ENCODE data around the gene UBR2. TPM values are rescaled to one million over a fixed set of nuclear protein-coding genes. Genes with fewer than 3 reads are reported as not detected.
"Not testable (repeated sequence)": the region's sequence is repeated elsewhere in the genome, so short reads cannot be mapped to it uniquely, and the experiment has no call there.

UBR2 gene
- total RNA-seq, 1 experiment from 2014 or later = 28.4 TPM

GRCh38 chr6:42729731-42730130 lies 165.9 kb downstream of the UBR2 start:
- H3K27ac ChIP-seq (ENCODE audit: low read length) = no peak overlapping the region
- no peak overlapping the region for H2AFZ ChIP-seq (ENCODE audit: low read length)
- no peak overlapping the region for H3K4me3 ChIP-seq (ENCODE audit: low read length)
- no peaks in the 10 kb centered on the region for H3K9me2 ChIP-seq (replicated peaks; ENCODE audit: insufficient read depth, low read length)
- H3K4me1 ChIP-seq (ENCODE audit: low read length) = peaks cover 17% of the 10 kb centered on the region
- no peaks in the 10 kb centered on the region for H4K20me1 ChIP-seq (ENCODE audit: insufficient read depth, low read depth, low read length)
- H3K79me2 ChIP-seq (ENCODE audit: low read length) = no peaks in the 10 kb centered on the region
- H3K4me2 ChIP-seq (ENCODE audit: low read depth, low read length, poor library complexity, severe bottlenecking) = no peak overlapping the region
- no peaks in the 10 kb centered on the region for H3K9me3 ChIP-seq (ENCODE audit: low read length)
- no peaks in the 10 kb centered on the region for H3K36me3 ChIP-seq (ENCODE audit: insufficient read depth, low read length)
- H3K27me3 ChIP-seq (ENCODE audit: low read length) = no peaks in the 10 kb centered on the region
- H3K9ac ChIP-seq (ENCODE audit: low read length) = no peak overlapping the region
- DNase-seq = no peak

GRCh38 chr6:42733867-42734481 lies 170.1 kb downstream of the UBR2 start:
- H3K9ac ChIP-seq (ENCODE audit: low read length); H3K9me3 ChIP-seq (ENCODE audit: low read length): not testable (repeated sequence)

GRCh38 chr6:42735976-42736375 lies 172.1 kb downstream of the UBR2 start:
- Histone ChIP-seq H4K20me1 (ENCODE audit: insufficient read depth, low read depth, low read length) (no peaks in the 10 kb centered on the region), H3K4me3 (ENCODE audit: low read length) (no peak overlapping the region), H3K4me1 (ENCODE audit: low read length) (peaks cover 8% of the 10 kb centered on the region), H3K9me3 (ENCODE audit: low read length) (no peaks in the 10 kb centered on the region), H3K36me3 (ENCODE audit: insufficient read depth, low read length) (no peaks in the 10 kb centered on the region), H2AFZ (ENCODE audit: low read length) (no peak overlapping the region), H3K27ac (ENCODE audit: low read length) (no peak overlapping the region), H3K79me2 (ENCODE audit: low read length) (no peaks in the 10 kb centered on the region), H3K9ac (ENCODE audit: low read length) (no peak overlapping the region), H3K4me2 (ENCODE audit: low read depth, low read length, poor library complexity, severe bottlenecking) (no peak overlapping the region), H3K27me3 (ENCODE audit: low read length) (no peaks in the 10 kb centered on the region), H3K9me2 (replicated peaks; ENCODE audit: insufficient read depth, low read length) (no peaks in the 10 kb centered on the region)
- no peak for DNase-seq

More at GRCh38 chr6:42733867-42734481, 170.1 kb downstream of the UBR2 start:
- not testable (repeated sequence) for H2AFZ ChIP-seq (ENCODE audit: low read length); H3K4me1 ChIP-seq (ENCODE audit: low read length); H3K9me2 ChIP-seq (replicated peaks; ENCODE audit: insufficient read depth, low read length); H3K27ac ChIP-seq (ENCODE audit: low read length); H4K20me1 ChIP-seq (ENCODE audit: insufficient read depth, low read depth, low read length); H3K36me3 ChIP-seq (ENCODE audit: insufficient read depth, low read length); H3K4me3 ChIP-seq (ENCODE audit: low read length); H3K4me2 ChIP-seq (ENCODE audit: low read depth, low read length, poor library complexity, severe bottlenecking); H3K79me2 ChIP-seq (ENCODE audit: low read length); H3K27me3 ChIP-seq (ENCODE audit: low read length); DNase-seq

- Histone ChIP-seq H3K9ac (ENCODE audit: low read length) (no peak overlapping the region), H4K20me1 (ENCODE audit: insufficient read depth, low read depth, low read length) (no peaks in the 10 kb centered on the region; the same call in 1 of the 2 replicates), H3K27me3 (ENCODE audit: low read length) (no peaks in the 10 kb centered on the region), H3K9me2 (replicated peaks; ENCODE audit: insufficient read depth, low read length) (no peaks in the 10 kb centered on the region), H3K9me3 (ENCODE audit: low read length) (no peaks in the 10 kb centered on the region), H3K4me2 (ENCODE audit: low read depth, low read length, poor library complexity, severe bottlenecking) (no peak overlapping the region), H2AFZ (ENCODE audit: low read length) (no peak overlapping the region), H3K36me3 (ENCODE audit: insufficient read depth, low read length) (peaks cover 11% of the 10 kb centered on the region; the same call in 1 of the 2 replicates), H3K4me3 (ENCODE audit: low read length) (no peak overlapping the region), H3K79me2 (ENCODE audit: low read length) (peaks cover 18% of the 10 kb centered on the region), H3K4me1 (ENCODE audit: low read length) (peaks cover 44% of the 10 kb centered on the region), H3K27ac (ENCODE audit: low read length) (no peak overlapping the region)
- no peak for DNase-seq
These were observed 176.9 kb downstream of the UBR2 start for GRCh38 chr6:42740725-42741124.

GRCh38 chr6:42742116-42742894 lies 178.5 kb downstream of the UBR2 start:
- Histone ChIP-seq H2AFZ (ENCODE audit: low read length) (no peak overlapping the region), H3K4me1 (ENCODE audit: low read length) (peaks cover 46% of the 10 kb centered on the region), H4K20me1 (ENCODE audit: insufficient read depth, low read depth, low read length) (no peaks in the 10 kb centered on the region; the same call in 1 of the 2 replicates), H3K9me3 (ENCODE audit: low read length) (no peaks in the 10 kb centered on the region), H3K9me2 (replicated peaks; ENCODE audit: insufficient read depth, low read length) (no peaks in the 10 kb centered on the region), H3K79me2 (ENCODE audit: low read length) (peaks cover 20% of the 10 kb centered on the region), H3K36me3 (ENCODE audit: insufficient read depth, low read length) (peaks cover 11% of the 10 kb centered on the region; the same call in 1 of the 2 replicates), H3K27ac (ENCODE audit: low read length) (peak overlapping the region; percentile 96), H3K27me3 (ENCODE audit: low read length) (no peaks in the 10 kb centered on the region), H3K4me3 (ENCODE audit: low read length) (peak overlapping the region; percentile 92), H3K4me2 (ENCODE audit: low read depth, low read length, poor library complexity, severe bottlenecking) (peak overlapping the region; percentile 88), H3K9ac (ENCODE audit: low read length) (peak overlapping the region; percentile 99)
- peak; percentile 94 for DNase-seq

Small RNA genes within 50 kb of the gene (small RNA-seq; reads per million reads assigned to genes)
- gene RNU6-890P = not detected

Other genes with a start within 250 kb of the UBR2 start
- 30.2 and 32.7 TPM in 2 replicates for gene TRERF1, start 112.1 kb upstream of the UBR2 start, total RNA-seq (2014; rRNA removed; shearing (Covaris generic); ENCODE audit: low replicate concordance)
- not detected in 2 replicates for gene PRPH2, start 158.6 kb downstream of the UBR2 start, total RNA-seq (2014; rRNA removed; shearing (Covaris generic); ENCODE audit: low replicate concordance)
- 154 and 205 TPM in 2 replicates for gene TBCC, start 182.1 kb downstream of the UBR2 start, total RNA-seq (2014; rRNA removed; shearing (Covaris generic); ENCODE audit: low replicate concordance)
- gene BICRAL, start 218.0 kb downstream of the UBR2 start, total RNA-seq (2014; rRNA removed; shearing (Covaris generic); ENCODE audit: low replicate concordance) = 8.8 and 16.8 TPM in 2 replicates

All from Karpas-422 (cell line).